HG03196 (cell line): ENCODE data around the gene DAPK1.

Experiments used
- ATAC-seq: cut with Tn5 transposase; IDR thresholded peaks from one replicate; pipeline ENCODE4 v1.9.1; 2021; ENCODE audit not compliant: unreplicated experiment

Gene DAPK1

DNA sequence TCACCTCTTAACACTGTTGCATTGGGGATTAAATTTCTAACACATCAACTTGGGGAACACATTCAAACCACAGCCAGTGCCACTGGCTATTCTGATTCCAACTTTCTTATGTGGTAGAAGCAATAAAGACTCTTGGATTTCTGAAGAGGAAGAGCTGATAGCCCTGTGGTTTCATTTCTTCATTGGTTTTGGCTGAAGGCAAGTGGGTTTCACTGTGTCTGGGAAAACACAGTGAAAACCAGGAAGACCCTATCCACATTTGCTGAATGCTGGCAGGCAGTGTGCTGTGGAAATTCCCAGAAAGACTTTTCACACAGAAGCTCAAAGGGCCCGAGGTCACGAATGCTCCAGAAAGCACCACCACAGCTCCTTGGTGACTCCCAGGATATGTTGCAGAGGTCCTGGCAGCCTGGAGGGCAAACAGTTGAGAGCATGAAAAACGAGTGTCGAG is 67.1 kb downstream of the DAPK1 start:
- ATAC-seq, result no peak

DNA sequence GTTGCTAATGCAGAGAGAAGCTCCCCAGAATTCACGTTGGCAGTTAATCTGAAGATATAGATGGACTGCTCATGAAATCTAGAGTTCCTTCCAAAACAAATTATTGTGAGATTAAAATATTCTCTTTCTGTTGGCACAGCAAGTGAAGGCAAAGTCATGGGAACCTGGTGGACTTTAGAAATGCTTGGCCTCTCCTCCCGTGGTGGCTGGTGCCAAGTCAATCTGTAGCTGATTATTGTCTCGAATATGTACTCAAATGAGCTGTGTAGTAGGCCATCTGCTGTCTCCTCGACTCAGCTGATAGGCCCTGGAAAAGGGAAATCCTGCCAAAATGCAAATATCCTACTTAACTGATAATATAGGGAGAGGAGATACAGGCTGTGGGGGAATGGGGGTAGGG is 69.3 kb downstream of the DAPK1 start:
- no peak for ATAC-seq

DNA sequence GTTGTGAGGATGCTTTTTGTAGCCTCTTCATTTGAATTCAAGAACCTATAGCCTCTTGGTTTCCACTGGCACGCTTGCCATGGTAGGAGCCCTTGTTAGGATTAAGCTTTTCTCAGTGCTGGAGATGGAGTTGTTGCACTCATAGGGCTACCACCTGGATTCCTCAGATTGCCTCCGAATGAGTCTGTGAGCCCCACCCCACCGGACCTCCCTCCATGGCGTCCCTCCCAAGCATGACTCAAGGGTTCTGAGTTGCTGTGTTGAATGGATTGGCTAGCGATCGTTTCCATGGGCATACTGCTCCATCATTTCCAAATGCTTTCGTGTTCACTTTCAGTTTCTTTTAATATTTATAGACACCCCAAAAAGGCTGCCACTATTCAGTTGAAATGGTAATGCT is 69.9 kb downstream of the DAPK1 start:
- no peak for ATAC-seq

GRCh38 chr9:87567983-87568382 is 70.3 kb downstream of the DAPK1 start:
- no peak for ATAC-seq

GRCh38 chr9:87568401-87568800 is 70.7 kb downstream of the DAPK1 start:
- ATAC-seq, result no peak

DNA sequence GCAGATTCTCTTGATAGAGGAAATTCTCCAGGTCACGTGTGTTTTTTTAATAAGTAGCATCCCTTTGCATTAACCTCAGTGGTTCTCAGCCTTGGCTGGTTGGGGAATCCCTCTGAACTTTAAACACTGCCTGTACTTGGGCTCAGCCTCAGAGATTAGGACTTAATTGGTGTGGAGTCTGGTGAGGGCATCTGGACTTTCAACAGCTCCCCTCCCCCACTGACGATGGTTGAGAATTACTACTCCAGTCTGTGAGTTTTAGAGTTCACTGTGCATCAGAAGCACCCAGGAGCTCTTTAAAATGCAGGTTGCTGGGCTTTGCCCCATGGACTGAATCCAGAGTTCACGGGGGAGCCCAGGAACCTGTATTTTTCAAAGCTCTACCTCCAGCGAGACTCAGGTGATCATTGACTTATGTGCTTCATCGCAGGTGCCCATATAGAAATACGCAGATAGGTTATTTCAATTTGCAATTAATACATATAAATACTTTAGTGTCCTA is 71.4 kb downstream of the DAPK1 start:
- ATAC-seq, result no peak

- ATAC-seq, result no peak
Observed at GRCh38 chr9:87569518-87569917, 71.9 kb downstream of the DAPK1 start.

GRCh38 chr9:87570000-87570908 is 72.6 kb downstream of the DAPK1 start:
- ATAC-seq, result no peak

DNA sequence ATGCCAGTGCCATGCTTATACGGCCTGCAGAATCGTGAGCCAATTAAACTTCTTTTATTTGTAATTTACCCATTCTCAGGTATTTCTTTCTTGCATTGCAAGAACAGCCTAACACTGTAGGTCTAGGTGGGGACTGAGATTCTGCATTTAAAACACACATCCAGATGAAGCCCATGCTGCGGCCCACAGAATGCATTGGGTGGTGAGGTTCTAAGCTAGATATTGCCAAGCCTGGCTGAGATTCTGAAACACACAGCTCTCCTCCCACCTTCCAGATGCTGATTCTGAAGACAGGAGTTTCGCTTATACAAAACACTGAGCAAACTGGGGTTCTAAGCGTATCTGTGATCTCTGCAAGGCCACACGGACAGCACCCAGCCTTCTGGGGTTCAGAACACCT is 75.1 kb downstream of the DAPK1 start:
- no peak for ATAC-seq

DNA sequence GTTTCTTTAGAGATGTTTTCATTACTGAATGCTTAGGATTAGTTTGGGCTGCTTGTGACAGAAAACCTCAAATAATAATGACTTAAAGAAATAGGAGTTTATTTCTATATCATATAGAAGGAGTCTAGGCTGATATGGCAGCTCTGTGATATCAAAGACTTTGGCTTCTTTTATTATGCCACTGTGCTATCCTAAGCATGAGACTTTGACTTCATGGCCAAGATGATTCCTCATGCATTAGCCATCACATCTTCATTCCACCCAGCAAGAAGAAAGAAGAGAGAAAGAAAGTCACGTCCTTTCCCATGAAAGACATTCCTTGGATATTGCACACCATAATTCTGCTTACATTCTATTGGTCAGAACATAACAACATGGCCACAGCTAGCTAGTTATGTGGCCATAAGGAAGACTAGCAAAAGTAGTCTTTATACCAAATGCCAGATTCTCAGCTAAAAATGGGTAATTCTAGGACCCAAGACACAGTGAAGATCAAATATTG is 76.2 kb downstream of the DAPK1 start:
- no peak for ATAC-seq

GRCh38 chr9:87577746-87578145 is 80.1 kb downstream of the DAPK1 start:
- no peak for ATAC-seq

DNA sequence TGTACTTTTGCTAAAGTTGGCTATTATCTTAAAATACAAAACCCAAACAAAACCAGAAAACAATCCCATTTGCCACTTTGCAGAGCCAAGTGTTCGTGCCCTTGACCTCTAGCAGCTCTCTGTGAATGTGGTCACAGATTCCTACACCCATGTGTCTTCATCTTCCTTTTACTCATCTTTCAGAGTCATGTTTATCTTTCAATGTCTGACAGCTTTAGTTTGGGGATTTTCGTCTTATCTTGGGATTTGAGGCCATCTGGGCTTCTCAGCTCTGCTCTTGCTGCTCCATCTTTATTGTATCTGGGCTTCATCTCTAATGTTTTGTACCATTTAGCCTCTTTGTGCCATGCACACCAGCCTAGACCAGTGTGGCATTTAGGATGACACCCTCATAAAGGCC is 81.0 kb downstream of the DAPK1 start:
- no peak for ATAC-seq

DNA sequence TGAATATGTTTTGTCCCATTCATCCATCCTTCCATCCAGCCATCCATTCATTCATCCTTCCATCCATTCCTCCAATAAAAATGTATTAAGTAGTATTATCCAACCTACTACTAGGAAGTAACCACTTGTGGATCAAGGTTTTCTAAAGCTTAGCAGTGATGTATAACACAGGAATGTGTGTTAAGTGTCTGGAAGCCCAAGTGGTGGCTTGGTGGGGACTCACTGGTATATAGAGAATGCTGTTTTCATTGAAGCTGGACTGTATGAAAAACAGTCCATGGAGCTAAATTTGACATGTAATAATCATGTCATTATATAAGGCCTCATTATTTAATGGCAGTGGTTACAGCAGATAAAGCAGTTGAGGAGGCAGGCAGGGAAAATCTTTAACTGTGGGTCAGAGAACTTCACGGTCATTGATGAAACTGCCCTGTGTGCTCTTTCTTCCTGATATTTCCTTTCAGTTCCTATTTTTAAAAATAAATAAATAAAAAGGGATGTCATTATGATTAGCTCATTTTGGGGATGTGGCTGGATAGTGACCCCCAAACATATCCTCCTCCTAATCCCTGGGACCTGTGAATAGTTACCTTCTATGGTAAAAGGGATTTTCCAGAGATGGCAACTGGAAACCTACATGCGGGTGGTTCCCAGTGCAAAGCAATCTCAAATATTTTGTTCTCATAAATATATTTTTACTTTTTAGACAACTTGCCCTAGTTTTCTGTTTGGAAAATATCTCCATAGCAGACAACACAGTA is 82.3 kb downstream of the DAPK1 start:
- ATAC-seq, result no peak

DNA sequence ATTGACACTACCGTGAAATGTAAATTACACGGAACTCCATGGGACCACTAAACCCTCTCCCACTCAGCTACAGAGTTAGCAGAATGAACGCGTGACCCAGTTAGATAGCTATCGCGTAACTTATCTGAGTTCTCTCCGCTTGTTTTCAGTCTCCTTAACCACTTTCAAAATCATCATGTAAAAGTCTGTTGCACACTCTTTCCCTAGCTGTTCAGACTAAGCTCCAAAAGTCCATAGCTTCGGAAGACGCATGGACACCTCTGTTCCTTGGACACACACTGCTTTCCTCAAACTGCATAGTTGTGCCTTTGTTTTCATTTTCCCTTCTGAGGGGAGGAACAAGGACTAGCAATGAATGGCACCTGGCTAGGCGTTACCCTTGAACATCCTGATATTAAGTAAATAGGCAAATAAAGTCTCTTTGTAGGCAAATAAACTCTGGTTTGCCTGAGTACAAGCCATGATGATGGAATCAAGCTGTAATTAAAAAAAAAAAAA is 83.3 kb downstream of the DAPK1 start:
- ATAC-seq, result no peak

DNA sequence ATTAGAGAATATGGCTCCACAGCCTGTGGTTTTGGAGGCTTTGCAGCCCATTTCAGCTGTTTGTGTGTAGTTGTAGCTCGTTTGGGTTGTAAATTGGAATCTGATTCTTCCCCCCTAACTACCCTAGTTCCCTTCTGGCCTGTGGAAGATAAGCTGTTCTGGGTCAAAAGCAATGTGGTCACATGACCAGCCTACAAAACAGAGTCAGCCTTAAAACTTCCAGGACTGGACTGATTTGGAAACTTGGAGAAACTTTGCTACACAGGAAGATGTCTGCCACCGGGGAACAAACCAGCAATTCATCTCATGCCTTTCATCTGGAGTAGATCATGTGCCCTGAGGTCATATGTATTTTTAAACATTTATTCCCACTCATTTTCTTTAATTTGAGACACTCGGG is 83.8 kb downstream of the DAPK1 start:
- ATAC-seq, result no peak

- ATAC-seq, result no peak
Observed at GRCh38 chr9:87581949-87582637, 84.4 kb downstream of the DAPK1 start.

- ATAC-seq, result no peak
Observed at GRCh38 chr9:87584326-87584725, 86.7 kb downstream of the DAPK1 start.

DNA sequence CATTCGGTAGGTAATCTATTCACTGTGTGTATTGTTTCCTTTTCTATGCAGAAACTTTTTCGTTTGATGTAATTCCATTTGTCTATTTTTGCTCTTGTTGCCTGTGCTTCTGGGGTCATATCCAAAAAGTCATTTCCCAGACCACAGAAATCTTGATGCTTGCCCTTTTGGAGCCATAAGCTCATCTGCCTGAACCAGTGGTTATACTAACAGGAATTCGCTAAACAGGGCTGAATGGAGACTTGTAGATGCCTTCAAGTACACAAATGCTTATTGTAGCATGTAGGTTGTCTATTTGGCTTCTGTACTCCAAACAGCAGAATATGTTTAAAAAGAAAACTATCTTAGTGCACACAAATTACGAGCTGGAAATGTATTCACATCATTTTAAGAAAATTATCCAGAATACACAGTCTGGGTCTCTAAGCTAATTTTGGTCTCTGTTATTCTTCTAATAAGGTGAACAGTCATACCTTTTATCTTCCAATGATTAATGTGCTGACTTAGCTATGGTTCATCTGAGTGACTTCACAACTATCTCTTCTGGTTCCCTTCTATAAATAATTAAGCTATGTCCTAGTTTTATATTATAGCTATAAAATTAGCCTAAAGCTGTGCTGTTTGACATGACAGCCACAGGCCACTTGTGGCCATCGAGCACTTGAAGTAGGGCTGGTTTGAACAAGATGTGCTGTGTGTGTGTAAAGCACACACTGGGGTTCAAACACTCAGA is 87.6 kb downstream of the DAPK1 start:
- no peak for ATAC-seq

- no peak for ATAC-seq
Observed at GRCh38 chr9:87586731-87587355, 89.2 kb downstream of the DAPK1 start.

- no peak for ATAC-seq
Observed at GRCh38 chr9:87587356-87587745, 89.7 kb downstream of the DAPK1 start.
